Tibial nerve (tissue), 4 donors: Measurements from ENCODE around the gene ZNF514. TPM values are rescaled to one million over a fixed set of nuclear protein-coding genes. Genes with fewer than 3 reads are reported as not detected.
"Not testable (repeated sequence)": the region's sequence is repeated elsewhere in the genome, so short reads cannot be mapped to it uniquely, and the experiment has no call there.

ENCODE experiments used
- DNase-seq, 2 donors: peaks; one replicate each; pipeline ENCODE4 v3.0.0-alpha.2; 2019; ENCODE audit warnings: low spot score in 2 of 2
- H3K27ac ChIP-seq, 4 donors: fragments of 200-600 bp; sonication (generic) in 3 of 4; one replicate each; pipeline ENCODE4 v1.5.1; 2017 to 2019; ENCODE audit warnings: mild to moderate bottlenecking in 1 of 4
- H3K27me3 ChIP-seq, 2 donors: fragments of 200-600 bp; sonication (generic) in 1 of 2; one replicate each; pipeline versions ENCODE4 v1.5.1 to v1.6.0; 2017 to 2019
- H3K36me3 ChIP-seq, 3 donors: fragments of 200-600 bp; sonication (generic); one replicate each; pipeline ENCODE4 v1.5.1; 2018 to 2019
- H3K4me1 ChIP-seq, 4 donors: fragments of 200-600 bp; sonication (generic) in 3 of 4; one replicate each; pipeline ENCODE4 v1.5.1; 2017 to 2019
- H3K4me3 ChIP-seq, 4 donors: fragments of 200-600 bp; sonication (generic) in 3 of 4; one replicate each; pipeline ENCODE4 v1.5.1; 2017 to 2019; ENCODE audit warnings: mild to moderate bottlenecking in 1 of 4, moderate library complexity in 1 of 4
- H3K9me3 ChIP-seq, 4 donors: fragments of 200-600 bp; sonication (generic) in 3 of 4; one replicate each; pipeline ENCODE4 v1.5.1; 2017 to 2019
- CTCF ChIP-seq, 5 experiments: fragments of 200-600 bp in 3 of 5; fragments of 450-650 bp in 2 of 5; sonication (generic) in 3 of 5; IDR thresholded peaks; one replicate each; pipeline ENCODE4 v1.5.1; 2016 to 2019; ENCODE audit warnings: antibody characterized with exemption in 5 of 5, mild to moderate bottlenecking in 3 of 5, moderate library complexity in 2 of 5
- EP300 ChIP-seq, 2 donors: sonication (generic); formaldehyde crosslinking; IDR thresholded peaks; one replicate each; pipeline ENCODE4 v1.6.1; 2017; ENCODE audit warnings: antibody characterized with exemption in 2 of 2, mild to moderate bottlenecking in 1 of 2
- POLR2A ChIP-seq, 2 donors: fragments of 450-650 bp; IDR thresholded peaks; one replicate each; pipeline ENCODE4 v1.6.1; 2017; ENCODE audit warnings: antibody characterized with exemption in 2 of 2, mild to moderate bottlenecking in 2 of 2, moderate library complexity in 2 of 2
- WGBS, 2 donors: methylation state at CpG; one replicate each; pipeline ENCODE4 v1.1.5; 2018; 5-methylcytosine and 5-hydroxymethylcytosine counted together
- total RNA-seq, 4 donors: library from RNA; depleted of rRNA; stranded (reverse); fragments of >200 nt; gene quantifications; one replicate each; pipeline ENCODE4 v1.1.0, GENCODE V29; 2016

ZNF514 gene
- total RNA-seq, 4 donors from 2014 or later = 19.4 to 24.1 (median 22.2) TPM

- H3K4me3 ChIP-seq = no peak overlapping the region
- TF ChIP-seq POLR2A (IDR thresholded peaks at IDR 0.05) (no peak), EP300 (IDR thresholded peaks at IDR 0.05) (no peak), CTCF (IDR thresholded peaks at IDR 0.05) (no peak)
- H3K4me1 ChIP-seq = no peaks in the 10 kb centered on the region
- peaks cover 0 to 99% (median 48%) of the 10 kb centered on the region in 3 donors for H3K36me3 ChIP-seq
- 90 to 93% methylated on average over 2 of the region's 2 CpGs for WGBS, 2 donors
- no peaks in the 10 kb centered on the region for H3K9me3 ChIP-seq
- DNase-seq = no peak
- no peaks in the 10 kb centered on the region for H3K27me3 ChIP-seq
- H3K27ac ChIP-seq = no peak overlapping the region
Measured at GRCh38 chr2:95106081-95106480, 53.6 kb downstream of the ZNF514 start.

- WGBS, 2 donors = 90 to 97% methylated on average over 8 of the region's 8 CpGs
- peaks cover 0 to 99% (median 45%) of the 10 kb centered on the region in 3 donors for H3K36me3 ChIP-seq
Measured at GRCh38 chr2:95104606-95105005, 55.0 kb downstream of the ZNF514 start.

GRCh38 chr2:95099910-95100309 is 59.7 kb downstream of the ZNF514 start:
- TF ChIP-seq POLR2A (IDR thresholded peaks at IDR 0.05) (no peak), CTCF (IDR thresholded peaks at IDR 0.05) (no peak), EP300 (IDR thresholded peaks at IDR 0.05) (no peak)
- Histone ChIP-seq H3K36me3 (peaks cover 0 to 97% (median 31%) of the 10 kb centered on the region in 3 donors), H3K9me3 (peaks cover 0 to 11% (median 0%) of the 10 kb centered on the region in 4 donors), H3K4me3 (no peak overlapping the region), H3K4me1 (no peaks in the 10 kb centered on the region), H3K27me3 (no peaks in the 10 kb centered on the region), H3K27ac (no peak overlapping the region)
- WGBS, 2 donors = 89 to 93% methylated on average over 2 of the region's 2 CpGs
- no peak for DNase-seq

More at GRCh38 chr2:95104606-95105005, 55.0 kb downstream of the ZNF514 start:
- Histone ChIP-seq H3K27me3 (no peaks in the 10 kb centered on the region), H3K4me1 (no peaks in the 10 kb centered on the region), H3K4me3 (no peak overlapping the region), H3K27ac (no peak overlapping the region), H3K9me3 (no peaks in the 10 kb centered on the region)
- no peak for DNase-seq
- no peak for TF ChIP-seq POLR2A (IDR thresholded peaks at IDR 0.05)
- TF ChIP-seq EP300 (IDR thresholded peaks at IDR 0.05) = no peak
- TF ChIP-seq CTCF (IDR thresholded peaks at IDR 0.05) = no peak

GRCh38 chr2:95098273-95098672 is 61.4 kb downstream of the ZNF514 start:
- peaks cover 0 to 11% (median 0%) of the 10 kb centered on the region in 4 donors for H3K9me3 ChIP-seq
- H3K4me1 ChIP-seq, H3K4me3 ChIP-seq, DNase-seq, H3K27ac ChIP-seq, H3K27me3 ChIP-seq: not testable (repeated sequence)
- H3K36me3 ChIP-seq = peaks cover 0 to 97% (median 22%) of the 10 kb centered on the region in 3 donors
- WGBS, 2 donors = 97 to 98% methylated on average over 5 of the region's 5 CpGs

Other genes with a start within 250 kb of the ZNF514 start
- 100 to 1,000 TPM in 2 of 4 donors, 10 to 100 TPM in 2; 60.0 to 200 (median 121) TPM for gene MAL, start 134.1 kb downstream of the ZNF514 start, total RNA-seq
- gene MRPS5, start 38.0 kb downstream of the ZNF514 start, total RNA-seq = 10 to 100 TPM; 34.3 to 67.8 (median 50.8) TPM
- gene ZNF2, start 6.0 kb upstream of the ZNF514 start, total RNA-seq = 1 to 10 TPM; 3.9 to 5.7 (median 4.9) TPM
- gene ZNF892, start 47.7 kb upstream of the ZNF514 start, total RNA-seq = 10 to 100 TPM in 3 of 4 donors, 1 to 10 TPM in 1; 7.7 to 21.2 (median 14.7) TPM
- 10 to 100 TPM in 1 of 4 donors, 1 to 10 TPM in 3; 2.2 to 12.3 (median 5.3) TPM for gene PROM2, start 114.6 kb upstream of the ZNF514 start, total RNA-seq
- 10 to 100 TPM; 35.1 to 90.8 (median 50.2) TPM for gene KCNIP3, start 137.5 kb upstream of the ZNF514 start, total RNA-seq
- gene FAHD2A, start 242.9 kb upstream of the ZNF514 start, total RNA-seq = 10 to 100 TPM; 21.0 to 34.5 (median 24.8) TPM